ENCODE measurements around the gene MYO18B. TPM values are rescaled to one million over a fixed set of nuclear protein-coding genes. Genes with fewer than 3 reads are reported as not detected.

Gene MYO18B
- total and polyA plus RNA-seq, 2 of the 8 experiments (the other 6 are each of a cell fraction or from before 2014, with no cell fraction given): 0.62 to 0.78 TPM

GRCh38 chr22:25853078-25853477 lies 111.1 kb downstream of the MYO18B start:
- POLR2A ChIA-PET (ENCODE audit: partially characterized antibody): no interaction called here
- H2BK20ac ChIP-seq (ENCODE audit: low read length): no peak overlapping the region
- H3K56ac ChIP-seq (replicated peaks; ENCODE audit: insufficient read length, low read depth, low read length): no peak overlapping the region
- no peak overlapping the region for H2AK5ac ChIP-seq (ENCODE audit: low read depth, low read length)
- no peaks in the 10 kb centered on the region for H3K27me3 ChIP-seq (replicated peaks in 1 of 4; ENCODE audit: control insufficient read depth in 3 of 4, extremely low read depth in 1 of 4, insufficient read depth in 3 of 4, low read length in 3 of 4)
- no peaks in the 10 kb centered on the region for H4K20me1 ChIP-seq (replicated peaks in 1 of 2; ENCODE audit: control insufficient read depth in 1 of 2, insufficient read depth in 2 of 2, low read length in 2 of 2)
- H3K79me1 ChIP-seq (ENCODE audit: low read depth, low read length): no peaks in the 10 kb centered on the region
- no peaks in the 10 kb centered on the region for H3K36me3 ChIP-seq (ENCODE audit: control insufficient read depth in 2 of 4, insufficient read depth in 4 of 4, low read length in 3 of 4)
- H2BK120ac ChIP-seq (replicated peaks; ENCODE audit: low read depth, low read length): no peak overlapping the region
- no peak overlapping the region for H3K4ac ChIP-seq (replicated peaks; ENCODE audit: insufficient read length, low read depth, low read length)
- no peak for TF ChIP-seq USF2 (IDR thresholded peaks at IDR 0.05; ENCODE audit: low read length)
- no peak for TF ChIP-seq ATF3 (IDR thresholded peaks at IDR 0.05; ENCODE audit: insufficient read depth, low read depth, low read length)
- TF ChIP-seq ASH2L (IDR thresholded peaks at IDR 0.05; ENCODE audit: low read length): no peak
- no peak for TF ChIP-seq SRF (IDR thresholded peaks at IDR 0.05; ENCODE audit: low read depth, low read length)
- TF ChIP-seq SIRT6 (IDR thresholded peaks at IDR 0.05; ENCODE audit: low read length): no peak
- no peak for TF ChIP-seq MAFK (IDR thresholded peaks at IDR 0.05; ENCODE audit: low read depth, low read length)
- no peak for TF ChIP-seq HDAC2 (IDR thresholded peaks at IDR 0.05; ENCODE audit: borderline replicate concordance in 1 of 2, low read depth in 2 of 2, low read length in 2 of 2)
- no peak for TF ChIP-seq RAD21 (IDR thresholded peaks at IDR 0.05 in 1 of 2, conservative IDR thresholded peaks at IDR 0.05 in 1 of 2; ENCODE audit: low read depth in 2 of 2, low read length in 2 of 2)
- no peak for TF ChIP-seq BRCA1 (IDR thresholded peaks at IDR 0.05; ENCODE audit: low read depth, low read length)
- no peak for TF ChIP-seq CEBPB (IDR thresholded peaks at IDR 0.05; ENCODE audit: low read depth, low read length)
- no peak for TF ChIP-seq CREB1 (IDR thresholded peaks at IDR 0.05)
- TF ChIP-seq KDM5A (IDR thresholded peaks at IDR 0.05; ENCODE audit: low read length): no peak
- no peak for TF ChIP-seq HDAC6 (IDR thresholded peaks at IDR 0.05; ENCODE audit: low read depth, low read length)
- TF ChIP-seq SUZ12 (IDR thresholded peaks at IDR 0.05; ENCODE audit: low read length): no peak
- no peaks in the 10 kb centered on the region for H3K23me2 ChIP-seq (ENCODE audit: low read depth, low read length)
- WGBS, 2 experiments (ENCODE audit: extremely low coverage in 1 of 2, insufficient coverage in 1 of 2, insufficient read length in 1 of 2, insufficient replicate concordance in 2 of 2, low coverage in 1 of 2, low lambda C conversion rate in 2 of 2, missing lambda C conversion rate in 1 of 2): 87% methylated on average over 2 of the region's 2 CpGs; no CpG with 5 or more reads in 1 of the 2 experiments
- H3K79me2 ChIP-seq (ENCODE audit: control insufficient read depth in 1 of 2, insufficient read depth in 2 of 2, low read length in 2 of 2): no peaks in the 10 kb centered on the region
- no peak overlapping the region for H2AFZ ChIP-seq (ENCODE audit: low read length)
- H3K9ac ChIP-seq (replicated peaks in 1 of 4; ENCODE audit: extremely low read depth in 1 of 4, low read depth in 3 of 4, low read length in 3 of 4): no peak overlapping the region
- H3K9me3 ChIP-seq (ENCODE audit: insufficient read depth in 2 of 2, low read depth in 1 of 2, low read length in 1 of 2): no peaks in the 10 kb centered on the region
- H3K27ac ChIP-seq (ENCODE audit: low read depth, low read length): no peak overlapping the region
- no peak for DNase-seq (ENCODE audit: low read depth in 1 of 2, low spot score in 2 of 2)
- H3K14ac ChIP-seq (ENCODE audit: insufficient read length): no peak overlapping the region
- no peak overlapping the region for H2BK12ac ChIP-seq (ENCODE audit: low read depth, low read length)
- no peak for FAIRE-seq
- H2BK15ac ChIP-seq (ENCODE audit: low read length): no peak overlapping the region
- H3K4me2 ChIP-seq (ENCODE audit: insufficient read depth in 1 of 2, low read depth in 2 of 2, low read length in 2 of 2): no peak overlapping the region
- H3K23ac ChIP-seq (ENCODE audit: insufficient read length): no peak overlapping the region
- H2BK5ac ChIP-seq (ENCODE audit: low read depth, low read length): no peak overlapping the region
- no peaks in the 10 kb centered on the region for H3K4me1 ChIP-seq (replicated peaks in 1 of 4; ENCODE audit: control insufficient read depth in 3 of 4, insufficient read depth in 4 of 4, low read length in 3 of 4)
- H3K4me3 ChIP-seq (ENCODE audit: extremely low read depth in 1 of 4, insufficient read depth in 2 of 4, low read depth in 3 of 4, low read length in 4 of 4): no peak overlapping the region
- no peak overlapping the region for H3K18ac ChIP-seq (ENCODE audit: extremely low read depth, low read length)
- no peak overlapping the region for H4K5ac ChIP-seq (ENCODE audit: insufficient read length, low read depth, low read length)
- CTCF ChIA-PET (ENCODE audit: partially characterized antibody): interaction anchor here (0.7 kb wide), 1 partner anchor 289 kb away, joined by 3 read pairs; no protein-coding TSS in a partner anchor
- no peak overlapping the region for H4K8ac ChIP-seq (ENCODE audit: extremely low read depth, insufficient read depth, low read length)
- H4K91ac ChIP-seq (replicated peaks; ENCODE audit: insufficient read length, low read length): no peak overlapping the region
